Stimulated activated CD4-positive, alpha-beta T cell treated with anti-CD3 and anti-CD28 coated beads, Interleukin-1b, Interleukin-23, amount 100 ng/mL, for 1 hour (primary cell): ENCODE results near the gene RPL31.
"Not testable (repeated sequence)": the region's sequence is repeated elsewhere in the genome, so short reads cannot be mapped to it uniquely, and the experiment has no call there.

Experiments
- DNase-seq, 2 donors: peaks; one replicate each; pipeline ENCODE4 v3.0.0-alpha.2; 2020; ENCODE audit warnings: low read depth in 2 of 2

RPL31 gene

GRCh38 chr2:101026253-101026701 lies 24.2 kb downstream of the RPL31 start:
- no peak for DNase-seq

DNA sequence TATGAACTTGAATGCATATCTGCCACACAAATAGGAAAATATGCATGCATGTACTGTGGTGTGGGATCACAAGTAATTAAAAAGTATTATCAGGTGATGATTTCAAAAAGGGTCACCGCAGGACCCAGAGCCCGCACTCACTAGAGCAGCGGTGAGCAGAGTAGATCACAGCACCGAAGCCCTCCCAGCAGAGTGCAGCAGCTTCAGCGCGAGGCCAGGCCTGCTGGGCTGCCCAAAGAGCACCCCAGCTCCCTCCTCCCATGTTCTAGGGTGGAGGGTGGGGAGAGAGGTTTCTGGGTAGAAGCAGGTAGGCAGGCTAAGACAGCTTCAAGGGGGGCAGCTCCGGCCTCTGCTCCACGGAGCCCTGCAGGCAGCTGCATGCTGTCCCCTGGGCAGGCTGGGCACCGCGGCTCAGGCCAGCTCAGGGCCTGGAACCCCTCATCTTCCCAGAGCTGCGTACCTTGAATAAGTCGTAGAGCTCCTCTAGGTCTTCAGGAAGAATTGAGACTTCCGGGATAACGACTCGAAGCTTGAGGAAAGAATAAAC lies 24.9 kb downstream of the RPL31 start:
- DNase-seq = no peak

DNA sequence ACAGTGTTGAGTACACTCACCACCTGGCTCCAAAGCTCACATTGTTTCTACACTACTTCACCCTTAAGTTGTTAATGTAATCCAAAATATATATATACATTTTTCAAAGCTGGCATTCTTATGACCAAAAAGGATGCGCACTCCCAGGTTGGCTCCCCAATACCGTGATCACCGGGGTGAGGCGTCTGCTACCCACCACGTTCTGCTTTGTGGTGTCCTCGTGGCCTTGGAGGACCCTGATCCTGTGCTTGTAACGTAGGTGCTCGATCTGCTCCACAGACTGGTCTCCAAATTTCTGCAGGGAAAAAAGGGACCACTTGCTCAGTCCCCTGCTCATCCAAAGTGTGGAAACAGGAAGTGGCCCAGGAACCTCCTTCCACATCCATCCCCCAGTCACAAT lies 25.8 kb downstream of the RPL31 start:
- DNase-seq = no peak

DNA sequence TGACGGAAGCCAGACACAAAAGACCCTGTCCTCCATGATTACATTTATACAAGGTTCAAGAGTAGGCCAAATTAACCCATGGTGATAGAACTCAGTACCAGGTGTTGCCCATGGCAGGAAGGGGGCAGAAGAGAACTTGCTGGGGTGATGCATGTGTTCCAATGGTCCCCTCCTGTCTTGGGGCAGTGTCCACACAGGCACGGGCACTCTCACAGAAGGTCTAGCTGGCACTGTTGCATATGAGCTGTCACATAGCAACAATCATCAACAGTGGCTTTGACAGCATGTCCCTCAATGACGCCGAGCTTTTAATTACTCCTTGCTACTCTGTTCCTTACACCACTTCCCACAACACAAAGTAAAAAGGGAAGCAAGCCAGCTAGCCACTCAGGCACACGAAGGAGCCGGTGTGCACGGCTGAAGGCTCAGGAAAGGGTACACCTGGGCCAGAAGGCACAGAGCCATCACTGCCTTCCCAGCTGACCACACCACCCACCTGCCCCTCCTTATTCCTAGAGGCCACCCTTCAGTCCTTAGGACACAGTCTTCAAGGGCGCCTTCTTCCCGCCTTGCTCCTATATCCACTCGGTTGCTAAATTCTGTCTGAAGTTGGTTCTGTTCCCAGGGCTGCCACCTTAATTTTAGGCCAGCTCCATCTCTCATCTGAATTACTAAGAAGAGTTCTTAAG lies 28.9 kb downstream of the RPL31 start:
- no peak for DNase-seq

- no peak for DNase-seq
These were observed 30.1 kb downstream of the RPL31 start for GRCh38 chr2:101032084-101032776.

DNA sequence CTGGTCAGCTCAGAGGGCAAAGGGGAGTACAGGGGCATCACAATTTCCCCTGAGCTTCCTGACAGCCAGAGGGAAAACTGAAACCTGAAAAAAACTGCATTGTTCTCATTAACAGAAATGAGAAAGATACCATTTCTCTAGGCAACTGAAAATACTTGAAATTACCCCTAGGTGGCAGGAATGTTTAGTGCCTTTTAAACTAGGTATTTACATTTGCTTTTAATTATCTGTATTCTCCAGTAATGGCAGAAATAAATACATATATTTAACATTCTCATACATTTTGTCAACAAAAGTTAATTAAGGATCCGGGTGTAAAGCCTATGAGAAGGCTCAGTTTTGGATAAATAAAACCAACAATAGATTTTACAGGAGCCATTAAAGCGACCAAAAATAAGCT lies 34.5 kb downstream of the RPL31 start:
- no peak for DNase-seq

DNA sequence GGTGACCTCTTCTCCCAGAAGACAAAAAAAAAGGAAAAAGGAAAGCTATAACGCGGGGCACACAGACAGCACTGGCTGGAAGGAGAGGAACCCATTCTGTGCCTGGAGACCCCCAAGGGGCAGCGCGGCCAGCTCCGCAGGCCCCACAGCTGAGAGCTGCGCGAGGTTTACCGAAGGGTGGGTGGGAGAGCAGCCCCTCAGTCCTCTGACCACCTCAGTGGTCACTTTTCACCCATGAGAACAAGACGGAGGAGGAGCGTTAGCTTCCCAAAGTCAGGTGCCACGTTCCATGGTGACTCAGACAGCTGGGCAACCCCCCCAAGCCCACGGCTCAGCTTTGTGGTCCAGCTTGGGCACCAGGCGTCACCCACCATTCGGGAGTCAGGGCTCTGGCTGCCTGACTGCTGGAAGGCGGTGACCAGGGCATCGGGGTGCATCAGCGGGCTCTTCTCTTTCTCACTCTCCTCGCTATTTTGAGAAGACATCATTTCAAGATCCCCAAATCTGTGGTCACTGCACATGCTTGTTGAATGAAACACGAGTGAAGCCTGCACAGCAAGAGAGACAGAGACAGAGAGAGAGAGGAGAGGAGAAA lies 35.2 kb downstream of the RPL31 start:
- no peak for DNase-seq

- no peak for DNase-seq
These were observed 36.6 kb downstream of the RPL31 start for GRCh38 chr2:101038455-101039255.

DNA sequence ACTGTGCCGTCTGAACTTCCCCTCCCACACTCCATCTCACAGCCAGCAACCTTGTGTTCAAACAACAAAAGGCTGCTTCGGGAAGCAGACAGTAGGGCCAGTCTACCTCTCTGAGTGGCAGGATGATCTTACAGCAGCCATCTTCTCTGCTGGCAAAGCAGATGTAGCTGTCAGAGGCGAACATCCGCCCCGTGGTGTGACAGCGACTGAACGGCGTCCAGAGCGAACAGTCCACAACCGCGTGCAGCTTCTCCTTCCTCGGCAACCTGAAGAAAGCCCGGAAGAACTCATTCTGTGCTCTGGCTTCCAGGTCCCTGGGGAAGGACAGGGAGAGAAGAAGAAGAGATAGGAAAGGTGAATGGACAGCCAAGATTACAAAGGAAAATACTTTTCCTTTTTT lies 38.0 kb downstream of the RPL31 start:
- DNase-seq = no peak

GRCh38 chr2:101040761-101041160 lies 38.7 kb downstream of the RPL31 start:
- DNase-seq = no peak

- no peak for DNase-seq
These were observed 39.3 kb downstream of the RPL31 start for GRCh38 chr2:101041413-101041812.

GRCh38 chr2:101045330-101045729 lies 43.2 kb downstream of the RPL31 start:
- DNase-seq = no peak

DNA sequence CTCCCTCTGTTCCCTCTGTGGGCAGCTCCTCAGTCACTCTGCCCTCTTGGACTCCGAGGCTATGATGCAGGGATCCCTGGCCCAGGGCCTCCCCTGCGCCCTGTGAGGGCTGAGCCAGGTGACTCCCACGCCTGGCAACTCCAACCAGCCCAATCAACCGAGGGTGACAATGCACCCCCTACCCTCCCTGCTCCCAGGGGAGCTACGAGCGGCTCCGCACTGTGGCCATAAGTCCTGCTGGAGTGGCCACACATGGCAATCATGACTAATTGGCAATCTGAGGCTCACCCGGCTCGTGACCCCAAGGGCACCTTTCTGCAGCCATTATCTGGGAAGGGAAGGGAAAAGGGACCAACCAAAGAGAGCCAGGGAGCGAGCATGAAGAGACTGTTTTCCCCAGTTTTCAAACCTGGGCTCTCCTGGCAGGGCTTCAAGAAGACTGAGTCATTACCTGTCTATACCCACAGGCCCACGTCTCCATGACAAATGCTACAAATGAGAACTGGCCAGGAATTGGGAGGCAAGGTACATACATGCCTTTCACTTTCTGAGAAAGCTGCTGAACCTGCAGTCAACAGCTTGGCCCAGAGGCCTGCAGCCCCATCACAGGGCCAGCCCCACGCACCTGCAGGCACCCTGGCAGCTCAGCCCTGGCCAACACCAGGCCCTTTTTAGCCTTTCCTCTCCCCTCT lies 45.1 kb downstream of the RPL31 start:
- DNase-seq = no peak

DNA sequence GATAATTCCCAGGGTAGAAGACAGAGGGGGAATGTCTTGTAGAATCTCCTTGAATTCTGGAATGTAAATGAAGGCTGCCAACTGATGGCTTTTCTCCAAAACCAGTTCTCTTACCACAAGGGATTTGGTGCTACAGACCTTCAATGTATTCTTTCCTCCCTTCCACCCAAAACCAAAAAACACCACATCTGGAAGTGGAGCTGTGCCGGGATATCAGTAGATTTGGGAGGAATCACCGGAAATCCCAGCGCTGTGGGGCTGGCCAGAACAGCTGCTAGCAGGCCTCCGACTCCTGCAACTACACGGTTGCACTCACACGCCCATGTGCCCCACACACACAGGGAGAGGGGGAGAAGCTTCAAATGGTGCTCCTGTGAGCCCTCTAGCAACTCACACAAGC lies 45.7 kb downstream of the RPL31 start:
- DNase-seq = no peak

DNA sequence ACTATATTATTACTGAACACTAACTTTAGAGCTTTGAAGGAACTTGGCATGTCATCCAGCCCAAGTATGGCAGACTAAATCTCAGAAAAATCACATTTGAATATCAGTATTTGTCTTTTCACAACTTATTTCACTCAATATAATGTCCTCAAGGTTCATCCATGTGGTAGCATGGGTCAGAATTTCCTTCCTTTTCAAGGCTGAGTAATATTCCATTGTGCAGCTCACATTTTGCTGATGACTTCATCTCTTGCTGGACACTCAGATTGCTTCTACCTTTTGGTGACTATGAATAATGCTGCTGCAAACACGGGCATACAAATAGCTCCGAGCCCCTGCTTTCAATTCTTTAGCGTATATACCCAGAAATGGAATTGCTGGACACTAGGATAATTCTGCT lies 46.7 kb downstream of the RPL31 start:
- no peak for DNase-seq

DNA sequence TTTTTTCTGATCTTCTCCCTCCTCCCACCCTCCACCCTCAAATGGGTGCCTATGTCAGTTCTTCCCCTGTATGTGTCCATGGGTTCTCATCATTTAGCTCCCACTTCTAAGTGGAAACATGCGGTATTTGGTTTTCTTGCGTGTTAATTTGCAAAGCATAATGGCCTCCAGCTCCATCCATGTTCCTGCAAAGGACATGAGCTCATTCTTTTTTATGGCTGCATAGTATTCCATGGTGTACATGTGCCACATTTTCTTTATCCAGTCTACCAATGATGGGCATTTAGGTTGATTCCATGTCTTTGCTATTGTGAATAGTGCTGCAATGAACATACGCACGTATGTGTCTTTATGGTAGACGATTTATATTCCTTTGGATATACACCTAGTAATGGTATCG lies 48.8 kb downstream of the RPL31 start:
- not testable (repeated sequence) for DNase-seq

- no peak for DNase-seq
These were observed 50.1 kb downstream of the RPL31 start for GRCh38 chr2:101052147-101052546.

DNA sequence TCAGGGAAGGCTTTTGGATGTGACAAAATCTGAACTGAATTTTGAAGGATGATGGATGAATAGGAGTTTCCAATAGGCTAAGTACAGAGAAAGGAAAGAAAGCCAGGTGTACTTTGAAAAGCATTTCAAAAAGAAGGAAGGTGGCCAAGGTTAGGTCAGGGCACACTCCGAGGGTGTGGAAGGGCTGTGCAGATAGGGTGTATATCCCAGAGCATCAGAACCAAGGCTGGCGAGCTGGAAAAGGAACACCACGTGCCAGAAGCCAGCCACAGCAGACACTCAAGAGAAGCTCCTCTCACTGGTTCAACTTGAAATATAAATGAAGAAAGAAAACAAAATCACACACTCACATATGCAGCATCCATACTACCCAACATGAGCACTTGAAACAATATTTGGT lies 51.0 kb downstream of the RPL31 start:
- no peak for DNase-seq
